NCI-H226 (cell line): Measurements from ENCODE around the gene MAPK8.

Experiments
- DNase-seq: peaks from one replicate; pipeline ENCODE4 v3.0.0-alpha.2; 2015

MAPK8 gene

GRCh38 chr10:48292616-48293015, 13.9 kb upstream of the MAPK8 start:
- no peak for DNase-seq

GRCh38 chr10:48294431-48294830, 12.0 kb upstream of the MAPK8 start:
- no peak for DNase-seq

GRCh38 chr10:48296576-48297098, 9.8 kb upstream of the MAPK8 start:
- no peak for DNase-seq

- DNase-seq = no peak
Measured at GRCh38 chr10:48299066-48299465, 7.4 kb upstream of the MAPK8 start.

GRCh38 chr10:48299692-48300091, 6.8 kb upstream of the MAPK8 start:
- no peak for DNase-seq

GRCh38 chr10:48300556-48300955, 5.9 kb upstream of the MAPK8 start:
- no peak for DNase-seq

- no peak for DNase-seq
Measured at GRCh38 chr10:48302515-48303476, 3.7 kb upstream of the MAPK8 start.

GRCh38 chr10:48305905-48306264, 592 bp upstream of the MAPK8 start:
- no peak for DNase-seq

GRCh38 chr10:48306870-48307710, 613 bp downstream of the MAPK8 start:
- DNase-seq = peak; percentile 24

GRCh38 chr10:48307711-48308018, 1.2 kb downstream of the MAPK8 start:
- DNase-seq = no peak

GRCh38 chr10:48309711-48310226, 3.3 kb downstream of the MAPK8 start:
- peak; percentile 76 for DNase-seq

GRCh38 chr10:48314107-48314506, 7.6 kb downstream of the MAPK8 start:
- no peak for DNase-seq

GRCh38 chr10:48316236-48316635, 9.8 kb downstream of the MAPK8 start:
- DNase-seq = no peak

GRCh38 chr10:48317321-48317990, 11.0 kb downstream of the MAPK8 start:
- no peak for DNase-seq

GRCh38 chr10:48322017-48322416, 15.5 kb downstream of the MAPK8 start:
- DNase-seq = no peak

GRCh38 chr10:48324580-48324979, 18.1 kb downstream of the MAPK8 start:
- no peak for DNase-seq

GRCh38 chr10:48330269-48330668, 23.8 kb downstream of the MAPK8 start:
- DNase-seq = no peak

- no peak for DNase-seq
Measured at GRCh38 chr10:48331436-48331835, 25.0 kb downstream of the MAPK8 start.

GRCh38 chr10:48332166-48332870, 25.8 kb downstream of the MAPK8 start:
- DNase-seq = no peak

GRCh38 chr10:48332871-48333216, 26.4 kb downstream of the MAPK8 start:
- no peak for DNase-seq

GRCh38 chr10:48333856-48334255, 27.4 kb downstream of the MAPK8 start:
- DNase-seq = no peak

- no peak for DNase-seq
Measured at GRCh38 chr10:48335788-48336187, 29.3 kb downstream of the MAPK8 start.
